Smooth muscle cell (in vitro differentiated cells): ENCODE data around the gene MAGI3. TPM values are rescaled to one million over a fixed set of nuclear protein-coding genes. Genes with fewer than 3 reads are reported as not detected.

ENCODE experiments used
- DNase-seq: peaks from one replicate; lab custom pipeline; 2025; ENCODE audit not compliant: unreplicated experiment; lab: John Stamatoyannopoulos, UW
- H2AFZ ChIP-seq: fragments of 200-600 bp; sonication (generic); 2 replicates; pipeline ENCODE4 v1.6.0; 2016; ENCODE audit warnings: antibody characterized with exemption, low read depth, mild to moderate bottlenecking
- H3F3A ChIP-seq: fragments of 200-600 bp; sonication (generic); 2 replicates; pipeline ENCODE4 v1.6.0; 2017; ENCODE audit warnings: antibody characterized with exemption, low read depth
- H3K27ac ChIP-seq: fragments of 200-600 bp; sonication (generic); 2 replicates; pipeline ENCODE4 v1.5.1; 2016; ENCODE audit warnings: low read depth, mild to moderate bottlenecking
- H3K27me3 ChIP-seq: fragments of 200-600 bp; sonication (generic); 2 replicates; pipeline ENCODE4 v1.6.1; 2016; ENCODE audit warnings: low read depth, mild to moderate bottlenecking
- H3K36me3 ChIP-seq: fragments of 200-600 bp; sonication (generic); 2 replicates; pipeline ENCODE4 v1.5.1; 2016; ENCODE audit warnings: low read depth
- H3K4me1 ChIP-seq: fragments of 200-600 bp; sonication (generic); 2 replicates; pipeline ENCODE4 v1.5.1; 2016; ENCODE audit warnings: low read depth
- H3K4me2 ChIP-seq: fragments of 200-600 bp; sonication (generic); 2 replicates; pipeline ENCODE4 v1.6.0; 2016; ENCODE audit warnings: mild to moderate bottlenecking
- H3K4me3 ChIP-seq: fragments of 200-600 bp; sonication (generic); 2 replicates; pipeline ENCODE4 v1.5.1; 2016; ENCODE audit warnings: mild to moderate bottlenecking
- H3K79me2 ChIP-seq: fragments of 200-600 bp; sonication (generic); 2 replicates; pipeline ENCODE4 v1.6.0; 2016; ENCODE audit warnings: low read depth, mild to moderate bottlenecking
- H3K9ac ChIP-seq: fragments of 200-600 bp; sonication (generic); 2 replicates; pipeline ENCODE4 v1.6.0; 2016; ENCODE audit warnings: low read depth
- H3K9me3 ChIP-seq: fragments of 200-600 bp; sonication (generic); replicated peaks from 2 replicates; pipeline ENCODE4 v1.5.1; 2016; ENCODE audit warnings: low read depth
- H4K20me1 ChIP-seq: fragments of 200-600 bp; sonication (generic); 2 replicates; pipeline ENCODE4 v1.6.0; 2016; ENCODE audit warnings: low read depth
- CTCF ChIP-seq: fragments of 200-600 bp; sonication (generic); IDR thresholded peaks from 2 replicates; pipeline ENCODE4 v1.5.1; 2017; ENCODE audit warnings: borderline replicate concordance, mild to moderate bottlenecking, antibody characterized with exemption; ENCODE audit not compliant: insufficient read depth, poor library complexity, severe bottlenecking
- WGBS: methylation state at CpG from one replicate; pipeline ENCODE4 v1.1.7; 2016; ENCODE audit warnings: low lambda C conversion rate; 5-methylcytosine and 5-hydroxymethylcytosine counted together
- polyA plus RNA-seq: library from polyadenylated mRNA; unstranded; fragments of >200 nt; fragmentation: Nextera tagmentation; extraction: Ambion mirVana; gene quantifications from 2 replicates; pipeline ENCODE4 v1.2.1, GENCODE V29; 2016
- total RNA-seq: library from RNA; depleted of rRNA; stranded (reverse); fragments of >200 nt; gene quantifications from 2 replicates; pipeline ENCODE4 v1.2.3, GENCODE V29; 2014

Gene MAGI3
- total and polyA plus RNA-seq, 2 experiments from 2014 or later: 10.9 to 19.1 TPM

DNA sequence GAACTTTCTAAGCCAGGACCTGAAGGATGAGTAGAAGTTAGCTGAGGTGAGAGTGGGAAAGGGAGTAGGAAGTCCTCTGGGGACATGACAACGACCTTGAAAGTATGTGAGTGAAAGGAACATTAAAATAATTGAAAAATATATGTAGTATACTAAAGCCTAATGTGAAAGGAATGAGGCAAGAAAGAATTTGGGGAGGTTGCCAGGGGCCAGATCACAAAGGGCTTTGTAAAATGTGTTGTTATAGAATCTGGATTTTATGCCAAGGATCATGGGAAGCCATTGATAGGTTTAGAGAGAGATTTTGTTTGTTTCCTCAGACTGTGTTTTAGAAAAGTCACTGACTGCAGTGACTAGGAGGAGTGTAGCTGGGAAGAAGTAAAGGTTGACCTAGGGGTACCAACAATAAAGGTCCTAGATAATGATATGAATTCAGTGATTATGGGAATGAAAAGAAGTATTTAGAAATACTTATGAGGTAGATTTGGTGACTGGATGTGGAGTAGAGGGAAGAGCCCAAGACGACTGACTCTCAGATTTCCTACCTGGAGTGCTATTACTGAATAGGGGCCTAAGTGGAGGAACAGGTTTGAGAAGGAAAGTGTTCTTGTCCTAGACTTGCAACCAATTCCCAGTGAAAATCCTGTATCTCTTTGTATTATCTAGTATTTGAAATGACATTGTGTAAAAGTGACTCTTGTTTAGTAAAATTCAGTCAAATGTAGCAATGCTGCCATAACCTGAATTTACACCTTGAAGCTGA, 189.1 kb downstream of the MAGI3 start:
- Histone ChIP-seq H3F3A (no peaks in the 10 kb centered on the region), H3K4me1 (no peaks in the 10 kb centered on the region), H3K4me3 (no peak overlapping the region), H3K36me3 (peaks cover 5% of the 10 kb centered on the region), H3K4me2 (no peak overlapping the region), H2AFZ (no peak overlapping the region), H3K9me3 (no peaks in the 10 kb centered on the region), H3K9ac (no peak overlapping the region), H3K27ac (no peak overlapping the region), H3K79me2 (peaks cover 17% of the 10 kb centered on the region), H3K27me3 (no peaks in the 10 kb centered on the region), H4K20me1 (no peaks in the 10 kb centered on the region)
- no peak for TF ChIP-seq CTCF
- DNase-seq: no peak
- WGBS: 73% methylated on average over 2 of the region's 2 CpGs

- no peaks in the 10 kb centered on the region for H3K27me3 ChIP-seq
- no peaks in the 10 kb centered on the region for H4K20me1 ChIP-seq
- TF ChIP-seq CTCF: no peak
- DNase-seq: no peak
- H3K9me3 ChIP-seq: no peaks in the 10 kb centered on the region
- no peak overlapping the region for H2AFZ ChIP-seq
- no peaks in the 10 kb centered on the region for H3F3A ChIP-seq
- H3K4me2 ChIP-seq: no peak overlapping the region
- peaks cover 13% of the 10 kb centered on the region for H3K79me2 ChIP-seq
- no peak overlapping the region for H3K27ac ChIP-seq
- WGBS: 97% methylated on average over 1 of the region's 1 CpG
- H3K4me3 ChIP-seq: no peak overlapping the region
- peaks cover 5% of the 10 kb centered on the region for H3K36me3 ChIP-seq
- H3K4me1 ChIP-seq: no peaks in the 10 kb centered on the region
- H3K9ac ChIP-seq: no peak overlapping the region
Observed at GRCh38 chr1:113581323-113581722, 191.0 kb downstream of the MAGI3 start.

DNA sequence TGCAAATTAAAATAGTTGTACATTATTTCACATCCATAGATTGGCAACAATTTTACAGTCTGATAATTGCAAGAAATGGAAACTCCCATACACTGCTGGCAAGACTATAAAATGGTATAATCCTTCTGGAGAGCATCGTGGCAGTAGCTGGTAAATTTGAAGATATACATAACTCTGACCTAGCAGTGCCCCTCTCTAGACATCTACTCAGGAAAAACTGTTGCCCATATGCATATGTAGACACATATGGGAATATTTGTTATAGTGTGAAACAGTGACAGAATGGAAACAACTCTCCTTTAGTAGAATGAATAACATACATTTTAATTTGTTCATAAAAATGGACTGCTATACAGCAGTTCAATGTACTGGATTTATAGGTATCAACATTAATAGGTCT, 191.8 kb downstream of the MAGI3 start:
- H4K20me1 ChIP-seq: no peaks in the 10 kb centered on the region
- peaks cover 5% of the 10 kb centered on the region for H3K36me3 ChIP-seq

More for the DNA sequence above, 191.8 kb downstream of the MAGI3 start:
- no peak overlapping the region for H2AFZ ChIP-seq
- no peaks in the 10 kb centered on the region for H3K4me1 ChIP-seq
- no peak for TF ChIP-seq CTCF
- H3K79me2 ChIP-seq: peaks cover 13% of the 10 kb centered on the region
- no peak overlapping the region for H3K4me3 ChIP-seq
- no peaks in the 10 kb centered on the region for H3F3A ChIP-seq
- H3K9me3 ChIP-seq: no peaks in the 10 kb centered on the region
- H3K27me3 ChIP-seq: no peaks in the 10 kb centered on the region
- 86% methylated on average over 1 of the region's 1 CpG for WGBS
- no peak overlapping the region for H3K27ac ChIP-seq
- no peak for DNase-seq
- no peak overlapping the region for H3K4me2 ChIP-seq
- H3K9ac ChIP-seq: no peak overlapping the region
